ENCODE measurements around the gene F8.

- TF ChIP-seq, protein P1, sequence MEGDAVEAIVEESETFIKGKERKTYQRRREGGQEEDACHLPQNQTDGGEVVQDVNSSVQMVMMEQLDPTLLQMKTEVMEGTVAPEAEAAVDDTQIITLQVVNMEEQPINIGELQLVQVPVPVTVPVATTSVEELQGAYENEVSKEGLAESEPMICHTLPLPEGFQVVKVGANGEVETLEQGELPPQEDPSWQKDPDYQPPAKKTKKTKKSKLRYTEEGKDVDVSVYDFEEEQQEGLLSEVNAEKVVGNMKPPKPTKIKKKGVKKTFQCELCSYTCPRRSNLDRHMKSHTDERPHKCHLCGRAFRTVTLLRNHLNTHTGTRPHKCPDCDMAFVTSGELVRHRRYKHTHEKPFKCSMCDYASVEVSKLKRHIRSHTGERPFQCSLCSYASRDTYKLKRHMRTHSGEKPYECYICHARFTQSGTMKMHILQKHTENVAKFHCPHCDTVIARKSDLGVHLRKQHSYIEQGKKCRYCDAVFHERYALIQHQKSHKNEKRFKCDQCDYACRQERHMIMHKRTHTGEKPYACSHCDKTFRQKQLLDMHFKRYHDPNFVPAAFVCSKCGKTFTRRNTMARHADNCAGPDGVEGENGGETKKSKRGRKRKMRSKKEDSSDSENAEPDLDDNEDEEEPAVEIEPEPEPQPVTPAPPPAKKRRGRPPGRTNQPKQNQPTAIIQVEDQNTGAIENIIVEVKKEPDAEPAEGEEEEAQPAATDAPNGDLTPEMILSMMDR (IDR thresholded peaks at IDR 0.05), result peak; percentile 51 to 74 (median 70)
- TF ChIP-seq POLR2AphosphoS5 (IDR thresholded peaks at IDR 0.05), result no peak
- TF ChIP-seq POLR2A (IDR thresholded peaks at IDR 0.05), result no peak
Measured at GRCh38 chrX:155056877-155057792, 34.6 kb upstream of the F8 start.
